LNCaP clone FGC (cell line): Measurements from ENCODE around the gene ZNF587.
A peak's percentile ranks its signal among the peaks of the same experiment; 100 is the strongest.
"Not testable (repeated sequence)": the region's sequence is repeated elsewhere in the genome, so short reads cannot be mapped to it uniquely, and the experiment has no call there.

Experiments
- DNase-seq: peaks from one replicate; pipeline ENCODE4 v3.0.0-alpha.2; 2011; ENCODE audit warnings: low read depth
- H3K4me3 ChIP-seq: 2 replicates; pipeline ENCODE4 v1.5.1; 2011; ENCODE audit warnings: mild to moderate bottlenecking, low read depth, low read length, control low read depth
- CTCF ChIP-seq: IDR thresholded peaks from 2 replicates; pipeline ENCODE4 v1.5.1; 2012; ENCODE audit warnings: mild to moderate bottlenecking; ENCODE audit not compliant: control insufficient read depth, insufficient read depth; ENCODE audit errors: extremely low read depth

ZNF587 gene

GRCh38 chr19:57818378-57818777, 31.3 kb upstream of the ZNF587 start:
- H3K4me3 ChIP-seq = no peak overlapping the region
- no peak for TF ChIP-seq CTCF
- DNase-seq = no peak

- peak; percentile 89 for DNase-seq
- peak overlapping the region; percentile 97 for H3K4me3 ChIP-seq
- peak; percentile 38 for TF ChIP-seq CTCF
Observed at GRCh38 chr19:57819475-57820148, 30.0 kb upstream of the ZNF587 start.

- no peak for TF ChIP-seq CTCF
- peak overlapping the region; percentile 97 for H3K4me3 ChIP-seq
- no peak for DNase-seq
Observed at GRCh38 chr19:57820599-57820998, 29.1 kb upstream of the ZNF587 start.

- DNase-seq = not testable (repeated sequence)
- H3K4me3 ChIP-seq = peak overlapping the region; percentile 97
Observed at GRCh38 chr19:57821095-57821494, 28.6 kb upstream of the ZNF587 start.

- DNase-seq, H3K4me3 ChIP-seq: not testable (repeated sequence)
Observed at GRCh38 chr19:57821501-57821900, 28.2 kb upstream of the ZNF587 start.

GRCh38 chr19:57823155-57823554, 26.5 kb upstream of the ZNF587 start:
- DNase-seq = not testable (repeated sequence)
- peak overlapping the region; percentile 30 for H3K4me3 ChIP-seq

GRCh38 chr19:57823608-57824007, 26.1 kb upstream of the ZNF587 start:
- peak overlapping the region; percentile 30 for H3K4me3 ChIP-seq
- not testable (repeated sequence) for DNase-seq

GRCh38 chr19:57825511-57825910, 24.1 kb upstream of the ZNF587 start:
- H3K4me3 ChIP-seq = no peak overlapping the region
- no peak for DNase-seq
- no peak for TF ChIP-seq CTCF

GRCh38 chr19:57829316-57829715, 20.3 kb upstream of the ZNF587 start:
- no peak for TF ChIP-seq CTCF
- no peak for DNase-seq
- H3K4me3 ChIP-seq = no peak overlapping the region
